ACC112 (cell line): ENCODE data around the gene SLC26A6.

Experiments
- H2AFZ ChIP-seq: fragments of 200-600 bp; sonication (generic); one replicate; pipeline ENCODE4 v1.6.0; 2017; ENCODE audit warnings: antibody characterized with exemption, low read length; ENCODE audit not compliant: unreplicated experiment
- H3K27ac ChIP-seq: fragments of 200-600 bp; sonication (generic); 2 replicates; pipeline ENCODE4 v1.5.1; 2014; ENCODE audit warnings: low read depth, mild to moderate bottlenecking, antibody characterized with exemption, low read length, moderate library complexity
- H3K27me3 ChIP-seq: fragments of 200-600 bp; sonication (generic); 2 replicates; pipeline ENCODE4 v1.6.1; 2014; ENCODE audit warnings: mild to moderate bottlenecking, antibody characterized with exemption, low read length, moderate library complexity, mixed read lengths; ENCODE audit not compliant: insufficient read depth
- H3K36me3 ChIP-seq: fragments of 200-600 bp; sonication (generic); 2 replicates; pipeline ENCODE4 v1.6.1; 2016; ENCODE audit warnings: mild to moderate bottlenecking, antibody characterized with exemption, low read length, moderate library complexity, mixed read lengths; ENCODE audit not compliant: insufficient read depth
- H3K4me1 ChIP-seq: fragments of 200-600 bp; sonication (generic); one replicate; pipeline ENCODE4 v1.6.1; 2016; ENCODE audit warnings: low read length, mixed read lengths; ENCODE audit not compliant: insufficient read depth, unreplicated experiment, control insufficient read depth
- H3K4me3 ChIP-seq: fragments of 200-600 bp; sonication (generic); 2 replicates; pipeline ENCODE4 v1.5.1; 2014; ENCODE audit warnings: mild to moderate bottlenecking, low read depth, low read length
- H3K79me2 ChIP-seq: fragments of 200-600 bp; sonication (generic); one replicate; pipeline ENCODE4 v1.6.0; 2016; ENCODE audit warnings: low read length; ENCODE audit not compliant: control insufficient read depth, unreplicated experiment, insufficient read depth

SLC26A6 gene

DNA sequence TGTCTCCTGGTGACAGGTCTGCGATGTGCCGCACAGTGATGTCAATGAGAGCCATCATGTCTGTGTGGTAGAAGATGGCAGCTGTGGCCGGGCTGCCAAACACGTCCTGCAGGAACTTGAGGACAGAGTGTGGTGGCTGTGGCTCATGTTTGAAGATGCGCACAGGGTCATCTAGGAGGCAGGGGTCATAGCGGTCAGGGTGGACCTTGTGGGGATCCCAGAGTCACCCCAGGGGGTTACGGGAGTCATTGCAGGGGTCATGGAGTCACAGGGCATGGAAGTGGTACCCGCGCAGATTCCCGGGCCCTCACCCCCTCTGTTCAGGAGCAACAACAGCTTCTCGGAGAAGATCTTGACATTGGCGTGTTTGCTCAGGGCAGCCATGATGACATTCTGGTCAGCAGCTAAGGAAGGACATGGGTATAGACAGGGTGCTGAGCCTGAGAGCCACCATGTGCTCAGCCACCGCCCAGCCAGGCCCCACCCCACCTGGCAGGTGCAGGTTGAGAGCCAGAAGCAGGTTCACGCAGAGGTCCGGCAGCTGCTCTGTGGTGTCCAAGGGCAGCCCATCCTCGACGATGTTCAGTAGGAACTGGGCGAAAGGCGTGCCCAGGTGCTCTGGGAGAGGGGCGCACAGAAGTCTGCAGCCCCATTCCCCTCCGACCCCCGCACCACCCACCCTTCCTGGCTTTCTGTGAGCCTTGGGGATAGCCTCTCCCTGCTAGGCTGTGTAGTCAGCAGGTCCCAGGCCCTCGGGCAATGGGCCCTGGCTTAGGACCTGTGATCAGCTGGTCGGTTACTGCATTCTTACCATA is 43.5 kb upstream of the SLC26A6 start:
- H3K27ac ChIP-seq = no peak overlapping the region
- H3K4me3 ChIP-seq = no peak overlapping the region
- H3K79me2 ChIP-seq = peaks cover 7% of the 10 kb centered on the region
- no peaks in the 10 kb centered on the region for H3K27me3 ChIP-seq
- peaks cover 13% of the 10 kb centered on the region for H3K4me1 ChIP-seq
- peaks cover 16% of the 10 kb centered on the region; the same call in 1 of the 2 replicates for H3K36me3 ChIP-seq
- H2AFZ ChIP-seq = no peak overlapping the region

DNA sequence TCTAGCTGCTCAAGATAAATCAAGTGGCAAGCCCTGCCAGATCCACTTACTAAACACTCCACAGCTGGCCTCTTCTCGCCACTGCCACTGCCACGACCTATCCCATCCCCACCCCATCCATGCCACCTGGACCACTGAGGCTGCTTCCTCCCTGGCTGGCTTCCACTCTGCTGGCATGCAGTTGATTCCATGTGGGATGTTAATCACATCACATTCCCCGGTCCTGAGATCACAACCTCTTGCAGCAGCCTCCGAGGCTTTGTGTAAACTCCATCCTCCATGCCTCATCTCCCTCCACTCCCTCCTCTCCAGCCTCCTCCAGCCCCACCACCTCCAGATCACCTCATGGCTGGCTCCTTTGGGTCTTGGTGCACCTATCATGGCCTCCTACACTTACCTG is 42.8 kb upstream of the SLC26A6 start:
- no peak overlapping the region for H2AFZ ChIP-seq
- no peaks in the 10 kb centered on the region for H3K27me3 ChIP-seq
- H3K27ac ChIP-seq = no peak overlapping the region
- peaks cover 16% of the 10 kb centered on the region; the same call in 1 of the 2 replicates for H3K36me3 ChIP-seq
- H3K79me2 ChIP-seq = peaks cover 2% of the 10 kb centered on the region
- H3K4me1 ChIP-seq = peaks cover 6% of the 10 kb centered on the region
- no peak overlapping the region for H3K4me3 ChIP-seq

DNA sequence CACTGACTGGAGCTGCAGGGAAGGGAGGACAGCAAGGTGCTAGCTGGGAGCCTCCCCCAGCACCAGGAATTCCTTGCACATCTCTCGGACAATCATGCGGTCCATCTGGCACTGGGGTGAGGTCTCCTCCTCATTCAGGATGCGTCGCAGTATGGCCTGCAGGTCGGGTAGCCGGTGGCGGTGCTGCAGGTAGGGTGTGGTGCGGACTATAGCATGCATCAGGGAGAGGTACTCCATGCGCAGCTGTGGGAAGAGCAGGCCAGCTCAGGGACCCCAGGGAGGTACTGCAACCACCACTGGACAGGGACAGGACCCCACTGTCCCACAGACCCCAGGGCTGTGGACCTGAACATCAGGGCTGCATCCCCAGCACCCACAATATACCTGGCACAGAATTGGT is 39.2 kb upstream of the SLC26A6 start:
- no peaks in the 10 kb centered on the region for H3K79me2 ChIP-seq
- peaks cover 5% of the 10 kb centered on the region; the same call in 1 of the 2 replicates for H3K36me3 ChIP-seq
- no peak overlapping the region for H3K4me3 ChIP-seq
- H2AFZ ChIP-seq = no peak overlapping the region
- H3K27me3 ChIP-seq = no peaks in the 10 kb centered on the region
- H3K4me1 ChIP-seq = no peaks in the 10 kb centered on the region
- H3K27ac ChIP-seq = no peak overlapping the region

DNA sequence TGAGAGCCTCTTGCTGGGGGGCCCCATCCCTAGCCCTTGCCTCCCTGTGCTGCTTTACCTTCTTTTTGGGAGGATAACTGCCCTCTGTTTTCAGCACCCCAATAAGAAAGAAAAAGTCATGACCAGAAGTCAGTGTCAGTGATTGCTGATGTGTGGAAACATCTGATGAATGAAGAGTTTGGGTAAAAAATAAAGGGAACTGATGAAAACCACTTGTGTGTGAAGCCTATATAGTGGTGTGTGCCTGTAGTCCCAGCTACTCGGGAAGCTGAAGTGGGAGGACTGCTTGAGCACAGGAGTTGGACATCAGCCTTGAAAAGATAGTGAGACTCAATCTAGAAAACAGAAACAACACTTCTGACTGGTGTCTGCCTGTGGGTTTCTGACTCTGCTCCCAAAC is 37.3 kb upstream of the SLC26A6 start:
- H3K36me3 ChIP-seq = peaks cover 3% of the 10 kb centered on the region; the same call in 1 of the 2 replicates
- H2AFZ ChIP-seq = no peak overlapping the region
- no peaks in the 10 kb centered on the region for H3K27me3 ChIP-seq
- no peaks in the 10 kb centered on the region for H3K4me1 ChIP-seq
- no peak overlapping the region for H3K4me3 ChIP-seq
- H3K27ac ChIP-seq = no peak overlapping the region
- no peaks in the 10 kb centered on the region for H3K79me2 ChIP-seq

DNA sequence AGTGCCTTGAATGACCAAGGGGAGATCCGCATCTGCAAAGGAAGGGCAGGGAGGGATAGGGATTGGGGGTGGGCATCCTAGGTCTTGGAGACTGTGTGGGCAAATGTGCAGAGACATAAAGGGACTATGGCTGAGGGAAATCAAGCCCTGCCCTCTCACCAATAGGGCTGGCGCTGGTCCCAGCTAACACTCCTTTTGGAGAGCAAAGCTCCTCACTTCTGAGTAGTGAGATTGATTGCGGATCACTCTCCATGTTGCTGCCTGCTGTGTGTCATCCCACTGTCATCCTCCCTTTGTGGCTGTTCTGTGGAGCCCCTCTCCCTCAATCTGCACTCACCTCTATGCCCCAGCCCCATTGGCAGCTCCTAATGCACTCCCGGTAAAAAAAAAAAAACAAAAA is 29.7 kb upstream of the SLC26A6 start:
- Histone ChIP-seq H2AFZ (no peak overlapping the region), H3K27ac (no peak overlapping the region), H3K79me2 (no peaks in the 10 kb centered on the region), H3K36me3 (0 out of 2 replicates have a peak, but pooled peaks cover 5% of the 10 kb centered on the region), H3K4me1 (peaks cover 11% of the 10 kb centered on the region), H3K27me3 (no peaks in the 10 kb centered on the region), H3K4me3 (no peak overlapping the region)

DNA sequence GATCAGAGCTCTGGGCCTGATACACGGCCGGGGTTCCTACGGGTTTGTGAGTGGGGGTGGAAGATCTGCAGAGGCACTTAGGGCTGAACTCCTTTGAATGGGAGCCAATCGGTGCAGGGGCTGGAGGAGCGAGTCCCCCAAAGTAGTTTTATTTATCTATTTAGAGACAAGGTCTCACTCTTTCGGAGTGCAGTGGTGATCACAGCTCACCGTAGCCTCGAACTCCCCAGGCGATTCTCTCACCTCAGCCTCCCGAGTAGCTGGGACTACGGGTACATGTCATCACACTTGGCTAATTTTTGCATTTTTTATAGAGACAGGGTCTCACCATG is 29.0 kb upstream of the SLC26A6 start:
- Histone ChIP-seq H3K4me3 (peak overlapping the region; percentile 3; the same call in 1 of the 2 replicates), H3K4me1 (peaks cover 11% of the 10 kb centered on the region), H3K27me3 (no peaks in the 10 kb centered on the region), H3K36me3 (0 out of 2 replicates have a peak, but pooled peaks cover 7% of the 10 kb centered on the region), H2AFZ (no peak overlapping the region), H3K27ac (peak overlapping the region; percentile 97), H3K79me2 (no peaks in the 10 kb centered on the region)

DNA sequence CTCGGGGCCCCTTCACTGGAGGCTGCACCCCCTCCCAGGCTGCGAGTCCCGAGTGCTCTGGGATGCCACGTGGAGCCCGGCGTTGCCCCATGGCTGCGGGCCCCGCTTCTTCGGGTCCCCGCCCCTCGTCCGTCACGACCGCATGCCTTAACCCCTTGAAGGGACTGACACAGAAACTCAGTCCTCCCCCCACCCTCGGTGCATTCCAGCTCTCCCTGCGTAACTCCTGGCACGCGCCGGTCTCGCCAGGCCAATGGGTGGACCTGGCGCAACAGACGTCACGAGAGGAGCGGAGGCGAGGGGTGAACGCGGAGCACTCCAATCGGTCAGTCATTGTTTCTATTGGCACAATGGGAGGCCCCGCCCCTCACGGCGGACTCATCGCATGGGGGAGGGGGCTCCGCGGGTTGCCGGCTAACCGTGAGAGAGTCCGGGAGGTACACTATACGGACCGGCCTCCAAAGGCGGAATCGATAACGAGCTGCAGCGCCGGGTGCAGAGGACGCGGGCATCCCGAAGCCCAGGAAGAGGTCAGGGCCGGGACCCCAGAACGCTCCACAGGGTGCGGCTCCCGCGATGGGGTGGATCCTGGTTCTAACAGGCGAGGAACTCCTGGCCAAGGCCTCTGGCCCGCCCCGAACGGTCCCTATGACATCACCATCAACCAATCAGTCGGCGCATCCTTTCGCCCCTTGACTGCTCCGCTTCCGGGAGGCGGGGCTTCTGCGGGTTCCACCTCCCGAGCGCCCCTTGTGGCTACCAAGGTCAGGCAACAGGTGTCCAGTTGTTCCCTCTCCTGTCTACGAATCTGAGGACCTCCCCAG is 28.4 kb upstream of the SLC26A6 start:
- H3K27me3 ChIP-seq = no peaks in the 10 kb centered on the region
- peak overlapping the region; percentile 89 for H3K4me3 ChIP-seq
- peak overlapping the region; percentile 97 for H3K27ac ChIP-seq
- H3K4me1 ChIP-seq = peaks cover 11% of the 10 kb centered on the region
- no peaks in the 10 kb centered on the region for H3K79me2 ChIP-seq
- H3K36me3 ChIP-seq = peaks cover 13% of the 10 kb centered on the region; the same call in 1 of the 2 replicates
- peak overlapping the region; percentile 19 for H2AFZ ChIP-seq

DNA sequence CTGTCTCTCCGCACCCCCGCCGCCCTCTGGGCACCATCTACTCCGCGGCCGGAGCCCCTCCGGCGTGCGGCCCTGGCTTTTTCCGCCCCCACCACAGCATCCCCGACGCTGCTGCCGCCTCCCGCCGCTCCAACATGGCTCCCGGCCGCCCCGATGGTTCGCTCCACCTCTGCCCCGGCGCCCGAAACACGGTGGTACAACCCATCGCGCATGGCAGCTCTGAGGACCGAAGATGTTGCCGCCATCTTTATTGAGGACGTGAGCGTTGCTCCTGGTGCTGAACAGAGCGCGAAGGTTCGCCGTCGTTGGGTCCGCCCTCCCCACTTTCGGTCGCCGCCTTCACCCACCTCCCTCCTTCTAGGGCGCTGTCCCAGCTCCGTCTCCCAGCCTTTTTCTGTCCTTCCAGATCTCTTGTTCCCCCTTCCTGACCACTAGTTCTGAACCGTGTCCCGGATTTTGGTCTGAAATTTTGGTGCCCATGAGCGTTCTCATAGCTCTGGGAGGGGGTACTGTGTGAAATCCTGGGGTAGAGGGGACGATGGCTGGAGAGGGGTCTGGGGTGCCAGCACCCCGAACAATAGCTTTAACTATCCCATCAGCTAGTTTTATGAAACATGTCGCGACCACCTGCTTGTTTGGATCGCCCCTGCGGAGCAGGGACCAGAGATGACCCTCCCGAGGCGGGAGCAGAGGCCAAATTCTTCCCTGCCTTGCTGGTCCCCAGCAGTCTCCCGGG is 27.7 kb upstream of the SLC26A6 start, which contains the start of gene CELSR3:
TSS of gene CELSR3 (minus strand) at position 134 of the 736 bp plus-strand sequence. CDS start 252 bp downstream, outside the sequence.
- peaks cover 13% of the 10 kb centered on the region; the same call in 1 of the 2 replicates for H3K36me3 ChIP-seq
- peak within 1 kb of the TSS; percentile 97 for H3K27ac ChIP-seq
- H2AFZ ChIP-seq = peak within 1 kb of the TSS; percentile 19
- peak within 1 kb of the TSS; percentile 89 for H3K4me3 ChIP-seq
- H3K27me3 ChIP-seq = no peaks in the 10 kb centered on the region
- no peaks in the 10 kb centered on the region for H3K79me2 ChIP-seq
- peaks cover 11% of the 10 kb centered on the region for H3K4me1 ChIP-seq

DNA sequence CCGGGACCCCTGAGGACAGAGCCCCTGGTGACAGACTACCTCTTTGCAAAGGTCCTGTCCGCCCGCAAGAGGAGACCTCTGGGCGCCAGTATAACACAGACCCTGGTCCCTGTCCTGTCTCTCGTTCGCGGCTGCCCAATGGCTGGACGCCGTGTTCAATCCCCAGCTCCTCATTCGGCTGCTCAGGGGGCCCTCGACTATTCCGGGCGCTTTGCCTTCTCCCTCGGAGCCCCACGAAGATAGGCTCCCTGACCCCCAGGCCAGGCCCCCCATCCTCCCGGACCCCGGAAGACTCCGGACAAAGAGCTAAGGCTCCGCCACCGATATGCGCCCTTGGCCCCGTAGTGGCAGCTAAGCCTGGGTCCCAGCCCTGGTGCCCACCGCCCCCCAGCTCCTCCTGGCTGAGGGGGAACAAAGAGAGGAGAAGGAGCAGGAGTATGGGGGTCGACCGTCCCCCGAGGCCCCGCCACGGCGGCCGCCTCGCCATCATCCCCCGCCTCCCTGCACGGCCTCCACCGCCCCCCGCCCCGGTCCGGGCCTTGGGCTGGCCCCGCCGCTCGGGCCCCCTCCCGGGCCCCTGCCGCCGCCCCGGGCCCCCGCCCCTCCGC is 27.0 kb upstream of the SLC26A6 start:
- H2AFZ ChIP-seq = no peak overlapping the region
- peaks cover 13% of the 10 kb centered on the region; the same call in 1 of the 2 replicates for H3K36me3 ChIP-seq
- H3K79me2 ChIP-seq = no peaks in the 10 kb centered on the region
- no peaks in the 10 kb centered on the region for H3K27me3 ChIP-seq
- H3K27ac ChIP-seq = no peak overlapping the region
- peaks cover 11% of the 10 kb centered on the region for H3K4me1 ChIP-seq
- H3K4me3 ChIP-seq = peak overlapping the region; percentile 89
